KMS-11 (cell line): ENCODE data around the gene ZDHHC16.

Source experiments
- H2AFZ ChIP-seq: fragments of 200-600 bp; sonication (generic); 2 replicates; pipeline ENCODE4 v1.6.1; 2016; ENCODE audit warnings: antibody characterized with exemption, mixed run types, low read depth
- H3K27ac ChIP-seq: fragments of 200-600 bp; sonication (generic); 2 replicates; pipeline ENCODE4 v1.6.1; 2016; ENCODE audit warnings: mild to moderate bottlenecking, mixed run types
- H3K27me3 ChIP-seq: fragments of 200-600 bp; sonication (generic); 2 replicates; pipeline ENCODE4 v1.6.1; 2017; ENCODE audit warnings: mild to moderate bottlenecking, low read depth, mixed run types, moderate library complexity; ENCODE audit not compliant: insufficient read depth
- H3K36me3 ChIP-seq: fragments of 200-600 bp; sonication (generic); 2 replicates; pipeline ENCODE4 v1.6.1; 2017; ENCODE audit warnings: mild to moderate bottlenecking, mixed run types; ENCODE audit not compliant: insufficient read depth
- H3K4me1 ChIP-seq: fragments of 200-600 bp; sonication (generic); 2 replicates; pipeline ENCODE4 v1.6.1; 2016; ENCODE audit warnings: mild to moderate bottlenecking, low read depth, mixed run types; ENCODE audit not compliant: poor library complexity, severe bottlenecking
- H3K4me2 ChIP-seq: fragments of 200-600 bp; sonication (generic); 2 replicates; pipeline ENCODE4 v1.7.0; 2016; ENCODE audit warnings: mild to moderate bottlenecking, mixed run types
- H3K4me3 ChIP-seq: fragments of 200-600 bp; sonication (generic); IDR thresholded peaks from 2 replicates; pipeline ENCODE4 v1.6.1; 2017; ENCODE audit warnings: low read depth, low read length, mixed read lengths; ENCODE audit not compliant: insufficient read depth
- H3K79me2 ChIP-seq: fragments of 200-600 bp; sonication (generic); 2 replicates; pipeline ENCODE4 v1.6.1; 2016; ENCODE audit warnings: low read depth, mixed run types; ENCODE audit not compliant: insufficient read depth
- H3K9ac ChIP-seq: fragments of 200-600 bp; sonication (generic); 2 replicates; pipeline ENCODE4 v1.6.1; 2016; ENCODE audit warnings: mild to moderate bottlenecking, mixed run types
- H4K20me1 ChIP-seq: fragments of 200-600 bp; sonication (generic); 2 replicates; pipeline ENCODE4 v1.6.1; 2016; ENCODE audit warnings: mild to moderate bottlenecking, mixed run types; ENCODE audit not compliant: insufficient read depth
- CTCF ChIP-seq: fragments of 200-600 bp; sonication (generic); conservative IDR thresholded peaks from 2 replicates; pipeline ENCODE4 v1.6.1; 2017; ENCODE audit warnings: low read depth, mild to moderate bottlenecking, antibody characterized with exemption, low read length, moderate library complexity, mixed read lengths

The ZDHHC16 gene

GRCh38 chr10:97456034-97456685, 10.2 kb downstream of the ZDHHC16 start:
- H4K20me1 ChIP-seq, result no peaks in the 10 kb centered on the region
- TF ChIP-seq CTCF, result no peak
- no peak overlapping the region for H3K9ac ChIP-seq
- 0 out of 2 replicates have a peak, but pooled peaks cover 3% of the 10 kb centered on the region for H3K36me3 ChIP-seq
- no peaks in the 10 kb centered on the region for H3K79me2 ChIP-seq
- H3K4me1 ChIP-seq, result no peaks in the 10 kb centered on the region
- no peak overlapping the region for H3K4me2 ChIP-seq
- no peaks in the 10 kb centered on the region for H3K27me3 ChIP-seq
- no peak overlapping the region for H3K27ac ChIP-seq
- no peak overlapping the region for H2AFZ ChIP-seq
- H3K4me3 ChIP-seq, result no peak overlapping the region

GRCh38 chr10:97456686-97457065, 10.7 kb downstream of the ZDHHC16 start:
- TF ChIP-seq CTCF, result no peak
- no peaks in the 10 kb centered on the region for H3K4me1 ChIP-seq
- H3K4me3 ChIP-seq, result no peak overlapping the region
- H4K20me1 ChIP-seq, result no peaks in the 10 kb centered on the region
- no peaks in the 10 kb centered on the region for H3K79me2 ChIP-seq
- no peak overlapping the region for H3K27ac ChIP-seq
- H3K27me3 ChIP-seq, result no peaks in the 10 kb centered on the region
- no peak overlapping the region for H2AFZ ChIP-seq
- no peak overlapping the region for H3K9ac ChIP-seq
- 0 out of 2 replicates have a peak, but pooled peaks cover 3% of the 10 kb centered on the region for H3K36me3 ChIP-seq
- no peak overlapping the region for H3K4me2 ChIP-seq

GRCh38 chr10:97459111-97459510, 13.1 kb downstream of the ZDHHC16 start:
- H3K79me2 ChIP-seq, result no peaks in the 10 kb centered on the region
- no peak overlapping the region for H2AFZ ChIP-seq
- H3K36me3 ChIP-seq, result 0 out of 2 replicates have a peak, but pooled peaks cover 3% of the 10 kb centered on the region
- no peak overlapping the region for H3K4me2 ChIP-seq
- H3K27ac ChIP-seq, result no peak overlapping the region
- no peak overlapping the region for H3K9ac ChIP-seq
- H3K4me1 ChIP-seq, result peaks cover 21% of the 10 kb centered on the region
- no peak overlapping the region for H3K4me3 ChIP-seq
- TF ChIP-seq CTCF, result no peak
- no peaks in the 10 kb centered on the region for H4K20me1 ChIP-seq
- H3K27me3 ChIP-seq, result no peaks in the 10 kb centered on the region

- Histone ChIP-seq H3K27me3 (no peaks in the 10 kb centered on the region), H3K27ac (no peak overlapping the region), H4K20me1 (no peaks in the 10 kb centered on the region), H3K9ac (no peak overlapping the region), H2AFZ (no peak overlapping the region), H3K4me2 (no peak overlapping the region), H3K4me1 (peaks cover 29% of the 10 kb centered on the region), H3K79me2 (no peaks in the 10 kb centered on the region), H3K4me3 (no peak overlapping the region), H3K36me3 (0 out of 2 replicates have a peak, but pooled peaks cover 3% of the 10 kb centered on the region)
- TF ChIP-seq CTCF, result no peak
Measured at GRCh38 chr10:97459933-97460332, 14.0 kb downstream of the ZDHHC16 start.
